Measurements from ENCODE around the gene TEAD2. TPM values are rescaled to one million over a fixed set of nuclear protein-coding genes. Genes with fewer than 3 reads are reported as not detected.
A peak's percentile ranks its signal among the peaks of the same experiment; 100 is the strongest.
"Not testable (repeated sequence)": the region's sequence is repeated elsewhere in the genome, so short reads cannot be mapped to it uniquely, and the experiment has no call there.

Gene TEAD2
- total RNA-seq, 1 donor from 2014 or later = 8.0 TPM

GRCh38 chr19:49331187-49331586, 31.0 kb downstream of the TEAD2 start:
- not testable (repeated sequence) for ATAC-seq

DNA sequence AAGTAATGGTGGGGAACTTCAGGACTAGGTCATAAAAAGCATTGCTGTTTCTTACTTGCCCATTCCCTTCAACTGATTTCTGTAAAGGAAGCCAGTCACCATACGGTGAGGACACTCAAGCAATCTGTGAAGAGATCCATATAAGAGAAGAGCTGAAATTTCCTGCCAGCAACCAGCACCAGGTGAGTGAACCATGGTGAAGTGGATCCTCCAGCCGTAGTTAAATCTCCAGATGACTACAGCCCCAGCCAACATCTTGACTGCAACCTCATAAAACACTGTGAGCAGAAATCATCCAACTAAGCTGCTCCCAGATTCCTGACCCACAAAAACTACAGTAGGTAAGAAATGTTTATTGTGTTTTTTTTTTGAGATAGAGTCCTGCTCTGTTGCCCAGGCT, 33.5 kb downstream of the TEAD2 start:
- ATAC-seq = no peak

GRCh38 chr19:49327878-49328544, 34.2 kb downstream of the TEAD2 start:
- ATAC-seq = peak; percentile 41

DNA sequence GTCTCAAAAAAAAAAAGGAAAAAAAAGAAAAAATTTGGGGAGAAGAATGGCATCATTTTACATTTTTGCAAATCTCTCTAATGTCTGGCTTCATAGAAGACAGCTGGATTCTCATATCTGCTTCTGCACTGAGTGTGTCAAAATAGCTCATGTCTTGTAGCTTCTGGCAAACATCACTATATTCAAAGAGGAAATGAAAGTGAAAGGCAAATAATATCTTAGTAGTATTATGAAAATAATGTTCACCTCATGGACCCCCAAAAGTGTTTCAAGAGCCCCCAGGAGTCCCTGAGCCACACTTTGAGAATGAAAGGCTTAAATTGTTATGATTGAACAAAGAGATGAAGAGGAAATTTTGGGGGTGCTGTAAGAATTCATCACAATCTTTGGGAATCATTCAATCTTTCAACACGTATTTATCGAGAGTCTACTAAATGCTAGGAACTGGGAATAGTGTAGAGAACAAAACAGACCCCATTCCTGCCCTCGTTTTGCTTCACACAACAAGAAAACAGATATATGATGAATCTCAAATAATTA, 36.0 kb downstream of the TEAD2 start:
- ATAC-seq = no peak

GRCh38 chr19:49325756-49326155, 36.5 kb downstream of the TEAD2 start:
- not testable (repeated sequence) for ATAC-seq

GRCh38 chr19:49324801-49325576, 37.2 kb downstream of the TEAD2 start, which contains the start of gene SLC6A16:
Gene SLC6A16 (minus strand): TSS chr19:49325191. CDS start chr19:49311347, 13,844 bp downstream.
- peak; percentile 15 for ATAC-seq

DNA sequence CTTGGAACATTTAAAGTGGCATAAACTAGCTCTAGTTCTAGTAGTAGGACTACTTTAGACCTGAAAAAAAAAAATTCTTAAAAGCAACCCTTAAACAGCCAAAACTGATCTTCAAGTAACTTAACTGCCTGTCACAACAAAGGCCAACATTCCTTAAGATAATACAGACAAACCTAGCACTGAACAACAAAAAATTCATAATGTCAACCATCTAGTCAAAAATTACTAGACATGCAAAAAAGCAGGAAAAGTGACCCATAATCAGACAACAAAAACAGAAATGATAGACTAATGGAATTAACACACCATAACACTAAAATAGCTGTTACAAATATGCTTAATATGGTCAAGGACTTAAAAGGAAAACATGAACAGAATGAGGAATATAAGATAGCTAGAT, 43.9 kb downstream of the TEAD2 start:
- ATAC-seq = no peak

DNA sequence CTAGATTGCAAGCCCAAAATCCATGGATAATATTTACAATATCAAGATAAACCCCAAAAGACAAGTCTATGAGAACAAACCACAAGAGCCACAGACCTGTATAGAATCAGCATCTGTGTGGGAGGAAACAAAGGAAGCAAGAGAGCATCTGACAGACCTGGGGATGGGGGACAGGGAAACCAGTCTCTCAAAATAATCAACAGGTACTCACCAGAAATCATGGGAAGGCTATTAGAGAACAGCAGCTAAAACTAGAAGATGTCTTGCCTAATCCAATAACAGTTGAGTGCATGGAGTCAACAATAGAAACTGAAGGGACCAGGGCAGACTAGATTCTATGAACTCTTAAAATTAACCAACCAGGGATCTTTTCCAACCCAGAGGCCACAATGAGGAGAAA, 45.9 kb downstream of the TEAD2 start:
- ATAC-seq = no peak

GRCh38 chr19:49315111-49315510, 47.1 kb downstream of the TEAD2 start:
- no peak for ATAC-seq

- ATAC-seq = no peak
Observed at GRCh38 chr19:49309087-49309486, 53.1 kb downstream of the TEAD2 start.

DNA sequence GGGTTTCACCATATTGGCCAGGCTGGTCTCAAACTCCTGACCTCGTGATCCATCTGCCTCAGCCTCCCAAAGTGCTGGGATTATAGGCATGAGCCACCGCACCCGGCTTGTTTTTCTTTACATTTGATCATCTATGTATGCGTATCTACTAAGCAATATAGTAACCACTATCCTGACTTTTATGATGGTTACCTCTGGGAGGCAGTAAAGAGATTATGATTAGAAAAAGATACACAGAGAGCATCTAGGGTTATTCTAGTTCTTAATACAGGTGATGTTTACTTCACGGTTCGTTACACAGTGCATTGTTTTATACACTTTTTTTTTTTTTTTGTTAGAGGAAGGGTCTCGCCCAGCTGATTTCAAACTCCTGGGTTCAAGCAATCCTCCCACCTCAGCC, 55.5 kb downstream of the TEAD2 start:
- not testable (repeated sequence) for ATAC-seq

GRCh38 chr19:49301866-49302252, 60.4 kb downstream of the TEAD2 start:
- ATAC-seq = no peak

GRCh38 chr19:49301165-49301865, 60.9 kb downstream of the TEAD2 start:
- ATAC-seq = peak; percentile 93

GRCh38 chr19:49298653-49299052, 63.6 kb downstream of the TEAD2 start:
- ATAC-seq = not testable (repeated sequence)

- no peak for ATAC-seq
Observed at GRCh38 chr19:49297403-49297802, 64.8 kb downstream of the TEAD2 start.

- no peak for ATAC-seq
Observed at GRCh38 chr19:49295208-49295880, 66.9 kb downstream of the TEAD2 start.

- no peak for ATAC-seq
Observed at GRCh38 chr19:49294401-49294800, 67.8 kb downstream of the TEAD2 start.

Other genes with a start within 250 kb of the TEAD2 start
- 11.7 TPM for gene LIN7B, start 248.0 kb downstream of the TEAD2 start, total RNA-seq
- 1.3 TPM for gene C19orf73, start 243.3 kb downstream of the TEAD2 start, total RNA-seq
- gene PPFIA3, start 242.9 kb downstream of the TEAD2 start, total RNA-seq = 9.2 TPM
- 0.24 TPM for gene HRC, start 207.0 kb downstream of the TEAD2 start, total RNA-seq
- gene TRPM4, start 204.6 kb downstream of the TEAD2 start, total RNA-seq = 12.1 TPM
- 0.48 TPM for gene SLC6A16, start 37.2 kb downstream of the TEAD2 start, total RNA-seq
- 3.5 TPM for gene CD37, start 27.0 kb downstream of the TEAD2 start, total RNA-seq
- 0.24 TPM for gene DKKL1, start 1.5 kb upstream of the TEAD2 start, total RNA-seq
- not detected for gene KASH5, start 25.8 kb upstream of the TEAD2 start, total RNA-seq
- gene PTH2, start 61.0 kb upstream of the TEAD2 start, total RNA-seq = not detected
- not detected for gene GFY, start 63.0 kb upstream of the TEAD2 start, total RNA-seq
- not detected for gene SLC17A7, start 79.1 kb upstream of the TEAD2 start, total RNA-seq
- 53.6 TPM for gene PIH1D1, start 89.4 kb upstream of the TEAD2 start, total RNA-seq
- 27.2 TPM for gene ALDH16A1, start 90.8 kb upstream of the TEAD2 start, total RNA-seq
- 3.3 TPM for gene FLT3LG, start 111.8 kb upstream of the TEAD2 start, total RNA-seq
- gene RPL13A, start 125.2 kb upstream of the TEAD2 start, total RNA-seq = 2,820 TPM
- 1,446 TPM for gene RPS11, start 134.0 kb upstream of the TEAD2 start, total RNA-seq
- gene FCGRT, start 150.2 kb upstream of the TEAD2 start, total RNA-seq = 30.4 TPM
- gene RCN3, start 165.6 kb upstream of the TEAD2 start, total RNA-seq = 1.8 TPM
- 38.6 TPM for gene NOSIP, start 218.1 kb upstream of the TEAD2 start, total RNA-seq
- 13.2 TPM for gene PRRG2, start 218.9 kb upstream of the TEAD2 start, total RNA-seq
- 11.7 TPM for gene PRR12, start 228.8 kb upstream of the TEAD2 start, total RNA-seq

All from esophagus mucosa (tissue), 1 donor.